ENCODE data around the gene RIMBP2. TPM values are rescaled to one million over a fixed set of nuclear protein-coding genes. Genes with fewer than 3 reads are reported as not detected.

The RIMBP2 gene
- total and polyA plus RNA-seq, 4 donors = 0.05 to 2.9 (median 0.95) TPM

DNA sequence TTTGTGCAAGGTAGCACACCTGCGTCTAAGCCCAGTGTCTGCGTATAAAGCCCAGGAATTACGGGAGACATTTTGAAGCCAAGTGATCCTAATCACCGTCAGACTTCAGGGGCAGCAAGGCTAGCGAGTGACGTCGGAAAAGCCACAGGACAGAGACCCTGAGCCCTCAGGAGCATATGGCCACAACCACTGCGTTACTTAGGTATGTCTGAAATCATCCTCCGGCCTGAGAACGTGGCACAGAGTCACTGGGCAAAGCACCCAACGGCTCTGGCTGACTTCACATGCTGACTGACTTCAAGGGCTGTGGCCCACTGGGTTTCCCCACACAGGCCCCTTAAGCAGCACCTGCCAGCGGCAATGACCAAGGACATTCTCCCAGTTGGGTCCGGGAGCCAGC, 71.5 kb downstream of the RIMBP2 start:
- H3K9ac ChIP-seq (ENCODE audit: insufficient read depth in 1 of 2, low read length in 2 of 2) = no peak overlapping the region
- peaks cover 0 to 2% (median 0%) of the 10 kb centered on the region in 4 donors for H3K9me3 ChIP-seq (ENCODE audit: control insufficient read depth in 4 of 4, insufficient read depth in 3 of 4, low read length in 3 of 4)
- H3K36me3 ChIP-seq (ENCODE audit: control insufficient read depth in 4 of 4, insufficient read depth in 4 of 4, low read length in 4 of 4) = no peaks in the 10 kb centered on the region
- ATAC-seq (ENCODE audit: insufficient read depth, low FRiP score) (no peak), DNase-seq (no peak)
- H3K27me3 ChIP-seq (ENCODE audit: control insufficient read depth in 3 of 3, insufficient read depth in 3 of 3, low read length in 2 of 3) = peaks cover 0 to 4% (median 0%) of the 10 kb centered on the region in 3 donors
- no peak overlapping the region for H3K4me3 ChIP-seq
- WGBS, 2 donors = 88 to 92% methylated on average over 13 of the region's 13 CpGs
- H3K4me1 ChIP-seq (ENCODE audit: control insufficient read depth in 5 of 5, insufficient read depth in 5 of 5, low read length in 5 of 5) = no peaks in the 10 kb centered on the region
- H3K27ac ChIP-seq (ENCODE audit: low read depth in 1 of 2, low read length in 1 of 2) = no peak overlapping the region
- TF ChIP-seq, protein P1, sequence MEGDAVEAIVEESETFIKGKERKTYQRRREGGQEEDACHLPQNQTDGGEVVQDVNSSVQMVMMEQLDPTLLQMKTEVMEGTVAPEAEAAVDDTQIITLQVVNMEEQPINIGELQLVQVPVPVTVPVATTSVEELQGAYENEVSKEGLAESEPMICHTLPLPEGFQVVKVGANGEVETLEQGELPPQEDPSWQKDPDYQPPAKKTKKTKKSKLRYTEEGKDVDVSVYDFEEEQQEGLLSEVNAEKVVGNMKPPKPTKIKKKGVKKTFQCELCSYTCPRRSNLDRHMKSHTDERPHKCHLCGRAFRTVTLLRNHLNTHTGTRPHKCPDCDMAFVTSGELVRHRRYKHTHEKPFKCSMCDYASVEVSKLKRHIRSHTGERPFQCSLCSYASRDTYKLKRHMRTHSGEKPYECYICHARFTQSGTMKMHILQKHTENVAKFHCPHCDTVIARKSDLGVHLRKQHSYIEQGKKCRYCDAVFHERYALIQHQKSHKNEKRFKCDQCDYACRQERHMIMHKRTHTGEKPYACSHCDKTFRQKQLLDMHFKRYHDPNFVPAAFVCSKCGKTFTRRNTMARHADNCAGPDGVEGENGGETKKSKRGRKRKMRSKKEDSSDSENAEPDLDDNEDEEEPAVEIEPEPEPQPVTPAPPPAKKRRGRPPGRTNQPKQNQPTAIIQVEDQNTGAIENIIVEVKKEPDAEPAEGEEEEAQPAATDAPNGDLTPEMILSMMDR (IDR thresholded peaks at IDR 0.05; ENCODE audit: control extremely low read depth, extremely low read depth) = no peak

DNA sequence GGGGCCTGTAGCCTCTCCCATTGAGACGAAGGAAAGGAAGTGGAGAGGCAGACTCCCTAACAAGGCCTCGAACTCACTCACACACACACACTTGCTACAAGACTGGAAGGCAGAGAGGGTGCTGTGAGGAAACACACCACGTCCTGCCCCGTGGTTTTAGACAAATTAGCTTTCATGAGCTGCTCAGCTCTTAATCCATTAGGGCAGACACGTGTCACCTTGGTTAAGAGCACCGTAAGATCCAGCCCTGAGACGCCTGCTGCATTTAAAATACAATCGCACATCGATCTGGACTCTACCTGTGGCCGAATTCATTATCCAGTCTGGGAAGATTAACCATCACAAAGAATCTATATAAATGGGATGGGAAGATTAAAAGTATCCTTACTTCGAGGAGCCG, 72.0 kb downstream of the RIMBP2 start:
- Histone ChIP-seq H3K4me1 (ENCODE audit: control insufficient read depth in 5 of 5, insufficient read depth in 5 of 5, low read length in 5 of 5) (no peaks in the 10 kb centered on the region), H3K4me3 (no peak overlapping the region), H3K27me3 (ENCODE audit: control insufficient read depth in 3 of 3, insufficient read depth in 3 of 3, low read length in 2 of 3) (peaks cover 0 to 4% (median 0%) of the 10 kb centered on the region in 3 donors), H3K9me3 (ENCODE audit: control insufficient read depth in 4 of 4, insufficient read depth in 3 of 4, low read length in 3 of 4) (peaks cover 0 to 2% (median 0%) of the 10 kb centered on the region in 4 donors), H3K9ac (ENCODE audit: insufficient read depth in 1 of 2, low read length in 2 of 2) (no peak overlapping the region), H3K27ac (ENCODE audit: low read depth in 1 of 2, low read length in 1 of 2) (no peak overlapping the region), H3K36me3 (ENCODE audit: control insufficient read depth in 4 of 4, insufficient read depth in 4 of 4, low read length in 4 of 4) (no peaks in the 10 kb centered on the region)
- WGBS, 2 donors = 77 to 82% methylated on average over 12 of the region's 12 CpGs
- no peak for ATAC-seq (ENCODE audit: insufficient read depth, low FRiP score)
- TF ChIP-seq, protein P1 (IDR thresholded peaks at IDR 0.05; ENCODE audit: control extremely low read depth, extremely low read depth) = no peak
- DNase-seq = no peak

DNA sequence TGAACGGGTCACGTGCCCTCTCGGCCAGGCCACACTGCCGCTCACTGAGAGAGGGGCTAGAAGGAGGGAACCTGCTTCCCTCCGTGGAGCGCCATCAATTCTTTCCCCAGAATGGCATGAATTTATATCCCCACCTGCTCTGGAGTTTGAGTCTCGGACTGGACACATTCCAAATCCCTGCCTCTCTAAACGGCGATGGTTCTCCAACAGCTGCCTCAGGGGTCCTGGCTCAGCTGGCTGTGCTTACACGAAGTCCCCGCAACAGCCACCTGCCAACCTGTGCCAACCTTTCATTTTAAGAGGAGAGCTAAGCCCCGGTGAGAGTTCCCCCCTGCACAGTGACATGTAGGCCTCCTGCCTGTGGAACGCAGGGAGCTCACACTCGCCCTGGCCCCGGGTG, 73.2 kb downstream of the RIMBP2 start:
- Histone ChIP-seq H3K4me3 (no peak overlapping the region), H3K4me1 (ENCODE audit: control insufficient read depth in 5 of 5, insufficient read depth in 5 of 5, low read length in 5 of 5) (no peaks in the 10 kb centered on the region), H3K27me3 (ENCODE audit: control insufficient read depth in 3 of 3, insufficient read depth in 3 of 3, low read length in 2 of 3) (peaks cover 0 to 2% (median 0%) of the 10 kb centered on the region in 3 donors), H3K27ac (ENCODE audit: low read depth in 1 of 2, low read length in 1 of 2) (no peak overlapping the region), H3K36me3 (ENCODE audit: control insufficient read depth in 4 of 4, insufficient read depth in 4 of 4, low read length in 4 of 4) (no peaks in the 10 kb centered on the region), H3K9ac (ENCODE audit: insufficient read depth in 1 of 2, low read length in 2 of 2) (no peak overlapping the region), H3K9me3 (ENCODE audit: control insufficient read depth in 4 of 4, insufficient read depth in 3 of 4, low read length in 3 of 4) (no peaks in the 10 kb centered on the region)
- WGBS, 2 donors = 79 to 92% methylated on average over 15 of the region's 15 CpGs
- DNase-seq = no peak
- TF ChIP-seq, protein P1 (IDR thresholded peaks at IDR 0.05; ENCODE audit: control extremely low read depth, extremely low read depth) = no peak
- ATAC-seq (ENCODE audit: insufficient read depth, low FRiP score) = no peak

DNA sequence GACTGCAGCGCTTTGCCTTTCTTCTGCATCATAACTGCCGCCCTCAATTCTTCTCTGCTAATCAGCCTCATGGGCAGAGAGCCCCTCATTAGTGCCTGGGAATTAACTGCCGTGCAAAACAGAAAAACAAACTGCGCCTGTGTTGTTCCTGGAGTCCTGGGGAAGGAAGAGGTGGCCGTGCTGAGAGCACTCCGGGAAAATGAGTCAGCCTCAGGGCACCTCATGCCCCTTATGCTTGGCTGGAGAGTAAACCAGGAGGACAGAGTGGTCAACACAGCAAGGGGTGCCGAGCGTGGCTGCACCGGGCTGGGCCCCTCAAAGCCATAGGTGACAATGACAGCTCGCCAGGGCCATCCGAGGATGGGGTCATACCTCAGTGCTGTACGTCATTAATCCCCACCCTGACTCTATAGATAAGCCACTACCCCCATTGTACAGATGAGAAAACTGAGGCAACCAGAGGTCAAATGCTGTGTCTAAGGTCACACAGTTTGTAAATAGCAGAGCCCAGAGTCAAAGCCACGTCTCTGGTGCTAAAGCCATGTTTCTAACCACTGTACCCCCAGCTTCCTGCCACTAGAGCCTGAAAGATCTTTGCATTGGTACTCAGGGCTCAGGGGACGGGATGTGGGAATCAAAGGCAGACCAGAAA, 74.4 kb downstream of the RIMBP2 start:
- WGBS, 2 donors = 83 to 86% methylated on average over 14 of the region's 14 CpGs

More for the DNA sequence above, 74.4 kb downstream of the RIMBP2 start:
- H3K4me1 ChIP-seq (ENCODE audit: control insufficient read depth in 5 of 5, insufficient read depth in 5 of 5, low read length in 5 of 5) = no peaks in the 10 kb centered on the region
- TF ChIP-seq, protein P1 (IDR thresholded peaks at IDR 0.05; ENCODE audit: control extremely low read depth, extremely low read depth) = no peak
- no peaks in the 10 kb centered on the region for H3K9me3 ChIP-seq (ENCODE audit: control insufficient read depth in 4 of 4, insufficient read depth in 3 of 4, low read length in 3 of 4)
- H3K27ac ChIP-seq (ENCODE audit: low read depth in 1 of 2, low read length in 1 of 2) = no peak overlapping the region
- H3K9ac ChIP-seq (ENCODE audit: insufficient read depth in 1 of 2, low read length in 2 of 2) = no peak overlapping the region
- DNase-seq = no peak
- H3K27me3 ChIP-seq (ENCODE audit: control insufficient read depth in 3 of 3, insufficient read depth in 3 of 3, low read length in 2 of 3) = no peaks in the 10 kb centered on the region
- ATAC-seq (ENCODE audit: insufficient read depth, low FRiP score) = no peak
- H3K4me3 ChIP-seq = no peak overlapping the region
- H3K36me3 ChIP-seq (ENCODE audit: control insufficient read depth in 4 of 4, insufficient read depth in 4 of 4, low read length in 4 of 4) = no peaks in the 10 kb centered on the region

Data from lung (tissue), 12 donors.